NCI-H2227 (cell line): ENCODE results near the gene ARHGEF28.

Experiments used
- DNase-seq: peaks from one replicate; lab custom pipeline; 2025; ENCODE audit not compliant: unreplicated experiment; lab: John Stamatoyannopoulos, UW

Gene ARHGEF28

GRCh38 chr5:73812962-73813588 lies 187.1 kb downstream of the ARHGEF28 start:
- DNase-seq = no peak

DNA sequence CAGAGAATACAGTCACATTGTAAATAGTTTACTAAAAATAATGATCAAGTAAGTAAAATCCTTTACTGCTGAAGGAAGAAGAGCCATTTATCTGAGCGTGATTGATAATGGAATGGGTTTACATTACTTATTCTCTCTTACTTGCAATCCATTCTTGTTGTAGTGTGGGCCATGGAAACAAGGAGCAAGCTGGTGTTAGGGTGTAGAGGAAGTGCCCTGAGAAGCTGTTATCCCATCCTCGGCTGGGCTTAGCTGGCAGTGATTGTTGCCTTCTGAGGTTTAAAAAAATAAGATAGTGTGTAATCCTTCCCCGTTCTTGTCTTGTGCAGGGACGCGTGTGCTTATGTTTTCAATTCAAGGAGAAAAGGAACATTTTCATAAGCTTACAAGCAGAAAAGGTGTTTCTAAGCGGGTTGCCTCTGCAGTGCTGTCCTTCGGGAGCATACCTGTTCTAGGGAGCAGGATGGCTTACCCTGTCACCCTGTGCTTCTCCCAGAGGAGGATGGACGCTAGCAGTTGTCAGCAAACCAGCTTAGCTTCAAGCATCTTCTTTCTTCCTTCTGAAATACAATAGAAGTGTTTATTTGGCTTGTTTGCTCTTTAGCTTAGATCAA lies 188.3 kb downstream of the ARHGEF28 start:
- DNase-seq = no peak

GRCh38 chr5:73815631-73816030 lies 189.6 kb downstream of the ARHGEF28 start:
- DNase-seq = no peak

GRCh38 chr5:73816656-73817420 lies 190.8 kb downstream of the ARHGEF28 start:
- DNase-seq = no peak

GRCh38 chr5:73818357-73818756 lies 192.4 kb downstream of the ARHGEF28 start:
- DNase-seq = no peak

DNA sequence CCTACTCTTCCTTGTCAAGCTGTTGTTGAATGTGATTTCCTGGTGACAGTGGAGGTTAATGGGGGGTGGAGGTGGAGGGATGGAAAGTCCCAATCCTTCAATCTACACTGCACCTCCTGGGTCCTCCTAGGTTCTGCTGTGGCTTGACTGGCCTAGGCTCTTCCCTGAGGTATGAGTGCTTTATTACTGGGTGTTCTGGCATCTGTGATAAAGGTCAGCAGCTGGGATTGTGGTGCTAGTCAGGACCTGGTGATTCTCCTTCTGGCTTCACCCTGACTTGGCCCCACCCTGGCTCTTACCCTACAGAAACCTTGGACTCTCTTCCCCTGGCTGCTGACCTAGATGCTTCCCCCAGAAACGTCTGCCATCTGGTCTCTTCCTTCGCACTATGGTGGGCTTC lies 194.3 kb downstream of the ARHGEF28 start:
- DNase-seq = no peak

DNA sequence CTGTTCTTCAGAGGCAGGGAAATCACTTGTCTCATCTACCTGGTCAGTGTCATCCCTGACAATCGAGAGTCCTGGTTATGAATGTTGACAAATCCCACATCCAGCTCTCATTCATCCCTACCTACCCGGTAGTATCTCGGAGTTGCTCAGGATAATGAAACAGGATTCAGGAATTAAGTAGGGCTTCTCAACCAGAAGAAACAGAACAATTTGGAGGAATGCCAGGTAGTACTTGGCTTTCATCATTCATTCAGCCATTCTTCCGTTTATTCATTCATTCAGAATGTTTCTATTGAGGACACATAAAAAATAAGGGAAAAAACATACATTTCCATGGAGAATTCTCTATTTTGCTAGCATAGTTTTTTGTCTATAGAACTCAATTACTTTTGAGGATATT lies 195.0 kb downstream of the ARHGEF28 start:
- no peak for DNase-seq

DNA sequence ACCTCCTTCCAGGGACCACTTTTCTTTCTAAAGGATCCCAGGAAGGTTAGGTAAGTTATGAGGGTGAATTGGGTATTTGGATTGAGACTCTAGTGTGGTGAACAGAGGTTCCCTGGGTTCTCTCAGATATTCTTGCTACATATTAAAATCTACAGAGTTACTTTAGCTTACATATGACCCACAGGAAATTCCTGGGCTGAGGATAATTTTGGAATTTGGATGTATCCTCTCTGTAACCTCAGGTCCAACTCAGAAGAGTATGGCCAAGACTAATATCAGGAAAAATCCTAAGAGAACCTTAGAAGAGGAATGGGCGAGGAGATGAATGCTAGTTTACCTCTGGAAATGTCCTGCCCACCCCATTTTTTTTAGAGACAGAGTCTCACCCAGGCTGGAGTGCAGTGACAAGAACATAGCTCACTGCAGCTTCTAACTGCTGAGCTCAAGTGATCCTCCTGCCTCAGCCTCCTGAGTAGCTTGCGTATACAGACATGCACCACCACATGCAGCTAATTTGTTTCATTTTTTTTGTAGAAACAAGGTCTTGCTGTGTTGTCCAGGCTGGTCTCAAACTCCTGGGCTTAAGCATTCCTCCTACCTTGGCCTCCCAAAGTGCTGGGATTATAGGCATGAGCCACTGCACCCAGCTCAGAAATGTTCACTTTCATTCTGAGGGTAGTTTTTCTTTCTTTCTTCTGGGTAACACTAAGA lies 196.4 kb downstream of the ARHGEF28 start:
- DNase-seq = no peak

DNA sequence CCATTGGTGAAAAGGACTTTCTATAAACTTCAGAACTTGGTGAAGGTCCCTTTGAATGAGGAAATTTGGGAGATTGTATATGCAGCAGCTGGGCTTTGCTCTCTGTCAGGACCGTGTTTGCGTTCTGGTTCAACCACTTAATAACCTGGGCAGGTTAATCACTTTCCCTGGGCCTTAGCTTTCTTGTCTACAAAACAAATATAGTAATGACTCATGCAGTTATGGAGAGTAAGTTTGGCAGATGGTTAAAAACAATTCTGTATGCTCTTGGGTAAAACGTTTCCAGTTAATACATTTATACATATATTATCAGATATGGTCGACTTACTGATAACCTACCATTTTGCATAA lies 197.0 kb downstream of the ARHGEF28 start:
- DNase-seq = no peak

- no peak for DNase-seq
Measured at GRCh38 chr5:73823508-73823925, 197.5 kb downstream of the ARHGEF28 start.

DNA sequence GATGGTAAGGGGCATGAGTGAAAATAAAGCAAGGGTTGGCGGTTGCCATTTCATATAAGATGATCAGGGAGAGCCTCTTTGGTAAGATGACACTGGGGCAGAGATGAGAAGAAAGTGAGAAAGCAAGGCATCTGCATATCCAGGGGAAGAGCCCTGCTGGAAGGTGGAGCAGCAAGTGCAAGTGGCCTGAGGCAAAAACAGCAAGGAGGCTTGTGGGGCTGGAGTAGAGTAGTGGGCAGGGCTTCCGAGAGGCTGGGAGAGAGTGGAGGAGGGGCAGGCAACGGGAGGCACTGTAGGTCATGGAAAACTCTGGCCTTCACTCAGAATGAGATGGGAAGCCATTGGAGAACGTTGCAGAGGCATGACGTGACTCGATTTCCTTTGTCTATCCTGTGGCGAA lies 199.2 kb downstream of the ARHGEF28 start:
- DNase-seq = no peak

- no peak for DNase-seq
Measured at GRCh38 chr5:73825736-73826135, 199.7 kb downstream of the ARHGEF28 start.

- DNase-seq = no peak
Measured at GRCh38 chr5:73826301-73827105, 200.5 kb downstream of the ARHGEF28 start.

GRCh38 chr5:73827106-73827450 lies 201.1 kb downstream of the ARHGEF28 start:
- no peak for DNase-seq

GRCh38 chr5:73828465-73828864 lies 202.5 kb downstream of the ARHGEF28 start:
- no peak for DNase-seq

DNA sequence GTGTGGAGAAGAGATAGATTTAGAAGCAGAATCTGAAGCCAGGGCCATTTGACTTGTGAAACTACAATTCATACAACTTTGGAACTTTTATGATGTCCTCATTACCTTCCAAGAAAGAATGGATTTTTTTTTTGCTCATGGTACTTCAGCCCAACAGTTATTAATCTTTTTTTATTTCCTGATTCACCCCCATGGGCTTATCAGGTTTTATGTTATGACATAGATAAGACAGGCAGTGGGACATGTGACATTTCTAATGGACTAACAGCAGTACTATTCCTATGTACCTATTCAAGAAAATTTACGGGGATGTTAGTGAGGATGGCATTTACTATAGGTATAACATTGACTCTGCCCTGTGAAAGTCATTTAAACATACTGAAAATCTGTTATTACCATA lies 204.7 kb downstream of the ARHGEF28 start:
- no peak for DNase-seq

DNA sequence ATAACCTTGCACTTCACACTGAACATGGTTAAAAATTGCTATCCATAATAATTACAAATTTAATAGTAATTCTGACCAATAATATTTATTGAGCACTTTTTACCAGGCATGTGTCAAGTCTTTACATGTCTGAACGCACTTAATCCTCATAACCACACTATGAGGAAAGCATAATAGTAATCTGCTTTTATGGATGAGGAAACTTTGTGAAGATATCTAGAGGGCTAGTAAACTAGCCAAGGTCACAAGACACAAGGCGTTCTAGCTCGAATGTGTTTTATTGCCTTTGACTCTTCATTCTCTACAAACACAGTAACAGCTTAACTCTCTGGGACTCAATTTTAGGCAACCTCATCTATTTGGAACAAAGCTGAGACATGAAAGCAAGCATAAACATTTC lies 205.1 kb downstream of the ARHGEF28 start:
- DNase-seq = no peak

GRCh38 chr5:73834693-73835092 lies 208.7 kb downstream of the ARHGEF28 start:
- no peak for DNase-seq

GRCh38 chr5:73835726-73836125 lies 209.7 kb downstream of the ARHGEF28 start:
- no peak for DNase-seq

DNA sequence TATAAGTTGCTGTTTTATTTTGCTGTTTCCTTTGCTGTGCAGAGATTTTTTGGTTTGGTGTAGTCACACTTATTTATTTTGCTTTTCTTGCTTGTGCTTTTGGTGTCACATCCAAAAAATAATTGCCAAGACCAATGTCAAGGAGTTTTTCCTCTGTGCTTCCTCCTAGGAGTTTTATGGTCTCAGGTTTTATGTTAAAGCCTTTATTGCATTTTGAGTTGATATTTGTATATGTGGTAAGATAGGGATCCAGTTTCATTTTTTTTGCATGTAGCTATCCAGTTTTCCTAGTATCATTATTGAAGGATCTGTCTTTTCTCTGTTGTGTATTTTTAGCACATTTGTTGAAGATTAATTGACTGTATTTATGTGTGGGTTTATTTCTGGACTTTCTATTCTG lies 210.6 kb downstream of the ARHGEF28 start:
- no peak for DNase-seq

DNA sequence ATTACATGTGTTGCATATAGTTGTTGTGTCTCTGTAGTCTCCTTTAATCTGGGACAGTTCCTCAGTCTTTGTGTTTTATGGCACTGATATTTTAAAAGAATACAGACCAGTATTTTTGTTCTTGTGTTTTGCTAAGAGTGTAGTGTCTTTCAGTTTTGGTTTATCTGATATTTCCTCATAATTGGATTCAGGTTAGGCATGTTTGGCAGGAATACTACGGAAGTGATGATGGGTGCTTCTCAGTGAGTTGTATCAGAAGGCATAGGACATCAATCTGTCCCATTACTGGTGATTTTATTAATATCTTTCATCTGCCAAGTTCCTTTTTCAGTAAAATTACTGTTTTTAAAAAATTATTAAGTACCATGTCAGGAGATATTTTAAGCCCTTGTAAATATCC lies 212.9 kb downstream of the ARHGEF28 start:
- DNase-seq = no peak
